T-helper 9 cell (primary cell): ENCODE data around the gene CHP1.
"Not testable (repeated sequence)": the region's sequence is repeated elsewhere in the genome, so short reads cannot be mapped to it uniquely, and the experiment has no call there.

Source experiments
- DNase-seq: peaks from one replicate; pipeline ENCODE4 v3.0.0-alpha.2; 2020
- total RNA-seq, 2 donors: gene quantifications; one replicate each; lab custom pipeline; 2026; lab: John Stamatoyannopoulos, UW

Gene CHP1
- total RNA-seq: 48.0 to 59.7 reads per million in 2 donors

GRCh38 chr15:41230650-41231421 lies at the start of gene CHP1, which contains the start of gene EXD1:
Gene CHP1, plus strand, starts transcription at chr15:41231268. Its CDS starts 115 bp downstream, at chr15:41231383.
Gene EXD1, minus strand, starts transcription at chr15:41230757. Its CDS starts 4,182 bp downstream, at chr15:41226575.
- DNase-seq: peak; percentile 91

DNA sequence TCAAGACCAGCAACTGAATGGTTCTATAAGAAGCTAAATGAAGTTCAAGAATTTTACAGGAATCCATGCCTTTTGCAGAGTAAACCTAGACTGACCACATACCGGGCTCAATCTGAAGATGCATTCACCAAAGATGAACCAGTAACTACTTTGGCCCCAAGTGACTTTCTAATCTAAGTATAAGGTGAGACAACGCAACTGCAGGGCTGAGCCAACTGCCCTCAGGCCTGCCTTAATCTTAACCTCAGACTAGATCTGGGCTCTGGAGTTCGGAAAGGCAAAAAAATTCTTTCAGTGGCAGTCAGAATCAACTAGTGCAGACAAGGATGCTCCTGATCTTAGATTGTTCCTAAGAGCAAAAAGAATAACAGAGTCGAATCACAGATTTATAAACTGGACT lies 48.8 kb upstream of the CHP1 start:
- no peak for DNase-seq

DNA sequence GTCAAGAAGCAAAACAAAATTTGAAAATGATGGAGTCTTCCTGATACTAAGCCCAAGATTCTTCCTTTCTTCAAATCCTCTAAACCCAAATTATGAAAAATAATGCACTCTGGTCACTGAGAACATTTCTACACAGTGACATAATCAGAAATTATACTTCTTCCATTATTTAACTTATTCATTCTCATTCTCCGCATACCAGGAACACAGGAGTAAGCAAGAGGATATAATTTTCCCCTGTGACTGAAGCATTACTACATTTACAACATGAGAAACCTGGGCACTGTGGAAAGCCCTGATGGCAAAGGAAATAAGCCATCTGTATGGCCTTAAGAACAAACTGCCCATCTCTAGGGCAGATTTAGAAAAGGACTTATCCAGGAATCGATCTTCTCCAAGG lies 47.5 kb upstream of the CHP1 start:
- DNase-seq: no peak

GRCh38 chr15:41194444-41194843 lies 36.6 kb upstream of the CHP1 start:
- no peak for DNase-seq

GRCh38 chr15:41199470-41199869 lies 31.6 kb upstream of the CHP1 start:
- DNase-seq: no peak

- no peak for DNase-seq
Observed at GRCh38 chr15:41203395-41203794, 27.7 kb upstream of the CHP1 start.

DNA sequence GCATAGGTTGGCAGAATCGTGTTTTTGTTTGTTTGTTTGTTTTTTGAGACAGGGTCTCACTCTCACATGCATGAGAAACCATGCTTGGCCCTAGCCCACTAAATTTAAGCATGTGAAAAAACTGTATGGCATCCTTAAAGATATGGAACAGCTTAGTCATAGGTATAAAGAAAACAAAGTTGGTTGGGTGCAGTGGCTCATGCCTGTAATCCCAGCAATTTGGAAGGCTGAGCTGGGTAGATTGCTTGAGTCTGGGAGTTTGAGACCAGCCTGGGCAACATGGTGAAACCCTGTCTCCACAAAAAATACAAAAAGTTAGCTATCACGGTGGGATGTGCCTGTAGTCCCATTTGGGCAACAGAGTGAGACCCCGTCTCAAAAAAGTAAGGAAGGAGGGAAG lies 25.8 kb upstream of the CHP1 start:
- DNase-seq: no peak

DNA sequence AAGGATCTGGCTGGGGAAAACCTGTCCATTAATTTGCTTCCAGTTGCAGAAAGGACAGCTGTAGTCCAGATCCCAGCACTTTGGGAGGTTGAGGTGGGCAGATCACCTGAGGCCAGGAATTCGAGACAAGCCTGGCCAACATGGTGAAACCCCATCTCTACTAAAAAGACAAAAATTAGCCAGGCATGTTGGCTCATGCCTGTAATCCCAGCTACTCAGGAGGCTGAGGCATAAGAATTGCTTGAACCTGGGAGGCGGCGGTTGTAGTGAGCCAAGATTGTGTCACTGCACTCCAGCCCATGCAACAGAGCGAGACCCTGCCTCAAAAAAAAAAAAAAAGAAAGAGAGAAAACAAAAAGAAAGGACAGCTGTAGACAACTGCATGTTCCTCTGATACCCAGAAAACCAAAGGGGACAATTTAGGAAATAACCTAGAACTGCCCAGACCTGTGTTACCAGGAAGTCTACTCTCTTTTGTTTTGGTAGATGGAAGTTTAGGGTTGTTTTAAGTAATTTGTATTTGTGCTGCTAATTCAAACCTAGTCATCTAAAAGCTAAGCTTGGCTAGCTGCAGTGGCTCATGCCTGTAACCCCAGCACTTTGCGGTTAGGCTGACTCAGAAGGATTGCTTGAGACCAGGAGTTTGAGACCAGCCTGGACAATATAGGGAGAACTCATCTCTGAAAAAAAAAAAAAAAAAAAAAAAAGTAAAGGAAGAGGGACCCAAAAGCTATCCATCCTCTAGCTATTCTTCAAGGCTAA lies 23.2 kb upstream of the CHP1 start:
- DNase-seq: no peak

GRCh38 chr15:41215708-41216107 lies 15.4 kb upstream of the CHP1 start:
- DNase-seq: no peak

- DNase-seq: no peak
Observed at GRCh38 chr15:41218851-41219250, 12.2 kb upstream of the CHP1 start.

DNA sequence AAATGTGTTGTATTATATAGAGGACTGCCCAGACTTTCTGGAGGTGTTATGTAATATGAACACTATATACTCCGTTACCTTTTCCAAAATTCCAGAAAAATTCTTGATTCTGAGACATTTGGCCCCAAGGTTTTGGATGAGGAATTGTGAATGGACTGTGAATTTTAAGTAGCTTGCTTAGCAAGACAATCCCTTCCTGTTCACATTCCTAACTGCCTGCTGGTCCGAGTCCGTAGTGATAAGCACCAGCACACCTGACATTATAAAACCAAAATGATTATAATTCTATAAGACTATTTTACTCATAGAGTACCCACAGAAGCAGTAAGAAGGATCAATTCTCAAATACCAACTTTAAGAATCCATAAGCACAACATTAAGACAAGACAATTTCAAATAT lies 11.7 kb upstream of the CHP1 start:
- no peak for DNase-seq

DNA sequence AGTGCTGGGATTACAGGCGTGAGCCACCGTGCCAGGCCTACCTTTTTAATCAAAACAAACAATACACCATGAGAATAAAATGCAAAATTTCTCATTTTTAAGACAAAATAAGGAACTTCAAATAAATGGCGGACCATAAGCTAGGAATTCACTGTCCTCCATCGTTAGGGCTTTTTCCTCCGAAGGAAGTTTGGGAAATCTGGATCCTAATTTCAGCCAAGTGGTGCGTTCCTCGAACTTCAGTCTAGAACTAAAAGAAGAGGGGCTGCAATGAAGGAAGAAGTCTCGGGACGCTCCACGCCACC lies 771 bp upstream of the CHP1 start:
- DNase-seq: no peak

GRCh38 chr15:41231422-41232226 lies 556 bp downstream of the CHP1 start:
- DNase-seq: no peak

- DNase-seq: no peak
Observed at GRCh38 chr15:41233367-41233771, 2.3 kb downstream of the CHP1 start.

DNA sequence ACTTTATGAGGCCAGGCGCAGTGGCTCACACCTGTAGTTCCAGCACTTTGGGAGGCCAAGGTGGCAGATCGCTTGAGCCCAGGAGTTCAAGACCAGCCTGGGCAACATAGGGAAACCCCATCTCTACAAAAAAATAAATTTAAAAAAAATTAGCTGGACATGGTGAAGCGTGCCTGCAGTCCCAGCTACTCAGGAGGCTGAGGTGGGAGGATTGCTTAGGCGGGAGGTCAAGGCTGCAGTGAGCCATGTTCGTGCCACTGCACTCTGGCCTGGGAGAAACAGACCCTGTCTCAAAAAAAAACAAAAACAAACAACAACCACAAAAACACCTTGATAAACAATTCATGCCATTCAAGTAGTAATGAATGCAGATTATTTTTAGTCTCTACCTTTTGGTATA lies 4.2 kb downstream of the CHP1 start:
- not testable (repeated sequence) for DNase-seq

DNA sequence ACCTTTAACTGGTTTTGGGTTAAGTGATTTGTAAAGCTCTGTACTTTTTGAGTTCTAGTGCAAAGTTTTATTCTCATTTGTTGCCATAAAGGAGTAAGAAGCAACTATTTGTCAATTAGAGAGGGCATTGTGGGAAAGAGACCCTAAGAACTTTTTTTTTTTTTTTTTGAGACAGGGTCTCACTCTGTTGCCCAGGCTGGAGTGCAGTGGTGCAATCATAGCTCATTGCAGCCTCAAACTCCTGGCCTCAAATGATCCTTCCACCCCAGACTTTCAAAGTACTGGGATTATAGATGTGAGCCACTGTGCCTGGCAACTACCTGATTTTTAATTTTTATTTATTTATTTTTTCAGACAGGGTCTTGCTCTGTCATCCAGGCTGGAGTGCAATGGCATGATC lies 4.9 kb downstream of the CHP1 start:
- DNase-seq: no peak

GRCh38 chr15:41238100-41238499 lies 7.0 kb downstream of the CHP1 start:
- DNase-seq: no peak

DNA sequence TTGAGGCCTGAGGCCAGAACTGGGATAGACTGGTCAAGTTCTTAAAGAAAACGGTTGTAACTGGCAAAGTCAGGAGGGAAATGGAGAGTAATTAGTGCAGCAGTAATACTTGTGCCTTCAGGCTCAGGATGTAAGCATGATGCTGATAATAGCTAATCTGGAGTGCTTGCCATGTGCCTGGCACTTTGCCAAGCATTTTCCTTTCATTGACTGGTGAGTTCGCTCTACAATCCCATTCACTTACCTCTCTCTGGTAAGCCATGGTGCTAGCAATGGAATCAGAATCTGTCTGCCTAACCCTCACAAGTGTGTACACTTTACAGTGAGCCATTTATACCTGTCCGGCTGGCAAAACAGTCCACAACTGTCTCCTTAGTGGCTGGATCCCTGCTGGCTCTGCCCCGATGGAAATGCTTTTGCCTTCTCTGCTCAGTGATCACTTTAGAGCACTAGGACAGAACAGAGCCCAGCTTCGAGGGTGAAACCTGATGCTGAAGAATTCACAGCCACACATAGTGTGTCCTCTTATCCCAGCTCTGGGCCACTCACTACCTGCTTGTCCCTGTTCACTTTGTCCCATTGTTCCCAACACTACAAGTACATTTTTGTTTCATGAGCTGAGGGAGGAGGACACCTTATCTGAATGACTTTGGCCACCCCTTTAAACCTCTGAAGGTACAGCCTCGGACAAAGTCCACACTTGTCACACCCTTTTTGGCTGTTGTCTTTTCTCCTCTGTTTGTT lies 10.3 kb downstream of the CHP1 start:
- no peak for DNase-seq

- not testable (repeated sequence) for DNase-seq
Observed at GRCh38 chr15:41250745-41251144, 19.7 kb downstream of the CHP1 start.

DNA sequence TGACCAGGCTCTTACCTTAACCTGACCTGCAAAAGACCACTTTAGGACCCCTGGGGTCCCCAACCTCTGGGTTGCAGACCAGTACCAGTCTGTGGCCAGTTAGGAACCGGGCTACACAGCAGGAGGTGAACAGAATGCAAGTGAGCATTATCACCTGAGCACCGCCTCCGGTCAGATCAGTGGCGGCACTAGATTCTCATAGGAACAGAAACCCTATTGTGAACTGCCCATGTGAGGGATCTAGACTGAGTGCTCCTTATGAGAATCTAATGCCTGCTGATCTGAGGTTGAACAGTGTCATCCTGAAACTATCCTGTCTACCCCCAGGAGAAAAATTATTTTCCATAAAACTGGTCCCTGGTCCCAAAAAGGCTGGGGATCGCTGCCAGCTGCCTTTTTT lies 20.3 kb downstream of the CHP1 start:
- no peak for DNase-seq

GRCh38 chr15:41254560-41254959 lies 23.5 kb downstream of the CHP1 start:
- DNase-seq: no peak

- DNase-seq: no peak
Observed at GRCh38 chr15:41256103-41256502, 25.0 kb downstream of the CHP1 start.

- DNase-seq: no peak
Observed at GRCh38 chr15:41256577-41257038, 25.5 kb downstream of the CHP1 start.
